Small intestine (tissue), 7 donors: ENCODE measurements around the gene FADD. TPM values are rescaled to one million over a fixed set of nuclear protein-coding genes. Genes with fewer than 3 reads are reported as not detected.

Experiments used
- DNase-seq, 2 donors: peaks; one replicate each; pipeline versions ENCODE4 v3.0.0 to v3.0.0-alpha.2; 2013
- FAIRE-seq: peaks from 2 replicates; lab custom pipeline; 2012; peaks lifted over from hg19 to GRCh38; lab: Jason Lieb, UNC
- H3K27ac ChIP-seq, 3 donors: one replicate each; pipeline ENCODE4 v1.5.1; 2013; ENCODE audit warnings: low read length in 2 of 3, mild to moderate bottlenecking in 2 of 3, control low read depth in 1 of 3, inconsistent platforms in 1 of 3, low read depth in 1 of 3, moderate library complexity in 1 of 3
- H3K27me3 ChIP-seq, 3 donors: one replicate each; pipeline ENCODE4 v1.6.1; 2013; ENCODE audit warnings: low read length in 3 of 3, inconsistent platforms in 1 of 3; ENCODE audit not compliant: control insufficient read depth in 3 of 3, insufficient read depth in 3 of 3
- H3K36me3 ChIP-seq, 3 donors: one replicate each; pipeline ENCODE4 v1.6.1; 2013; ENCODE audit warnings: low read length in 3 of 3, inconsistent platforms in 1 of 3, low read depth in 1 of 3, mild to moderate bottlenecking in 1 of 3, moderate library complexity in 1 of 3; ENCODE audit not compliant: control insufficient read depth in 3 of 3, insufficient read depth in 2 of 3
- H3K4me1 ChIP-seq, 3 donors: one replicate each; pipeline ENCODE4 v1.6.1; 2013; ENCODE audit warnings: low read length in 2 of 3, inconsistent platforms in 1 of 3, low read depth in 1 of 3, mild to moderate bottlenecking in 1 of 3, moderate library complexity in 1 of 3; ENCODE audit not compliant: control insufficient read depth in 3 of 3, insufficient read depth in 2 of 3
- H3K4me3 ChIP-seq, 3 donors: one replicate each; pipeline ENCODE4 v1.5.1; 2013; ENCODE audit warnings: low read length in 3 of 3, control low read depth in 1 of 3, inconsistent platforms in 1 of 3, low read depth in 1 of 3, mild to moderate bottlenecking in 1 of 3, moderate library complexity in 1 of 3
- H3K9me3 ChIP-seq, 2 donors: one replicate each; pipeline ENCODE4 v1.6.1; 2013; ENCODE audit warnings: low read depth in 1 of 2, low read length in 1 of 2; ENCODE audit not compliant: control insufficient read depth in 2 of 2, insufficient read depth in 1 of 2
- WGBS, 3 donors: extraction: QIAGEN DNeasy Blood & Tissue Kit; methylation state at CpG; one replicate each; pipeline ENCODE4 v1.1.7; 2013; 5-methylcytosine and 5-hydroxymethylcytosine counted together
- polyA plus RNA-seq, 4 donors: library from polyadenylated mRNA; stranded (reverse) in 3 of 4; unstranded in 1 of 4; fragments of 200-250 nt in 3 of 4; fragments of 120-200 nt in 1 of 4; gene quantifications; one replicate each; pipeline versions ENCODE4 v1.2.1 to v1.2.3, GENCODE V29; 2013
- donor health status: healthy with polysubstance abuse.
- donor health status: control.
- donor health status: control.
- donor health status: Bipolar disorder and iron deficiency.
- donor health status: healthy.

Gene FADD
- polyA plus RNA-seq, 4 donors = 20.2 to 32.7 (median 30.0) TPM

DNA sequence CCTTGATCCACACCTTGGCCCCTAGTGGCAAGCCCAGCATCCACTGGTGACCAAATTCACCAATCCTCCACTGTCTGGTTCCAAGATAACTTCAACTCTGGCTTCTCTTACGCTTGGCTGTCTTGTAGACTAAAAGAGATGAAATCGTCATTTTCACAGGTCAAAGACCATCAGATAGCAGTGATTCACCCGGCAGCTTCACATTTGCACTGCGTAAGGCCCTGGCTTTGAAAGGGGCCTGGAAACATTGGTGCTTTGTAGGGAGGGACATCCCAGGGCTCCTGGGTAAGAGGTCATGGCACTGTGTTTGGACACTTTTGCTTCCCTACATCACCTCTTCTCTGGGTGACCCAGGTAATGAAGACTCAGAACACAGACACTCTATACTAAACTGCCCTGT, 30.1 kb upstream of the FADD start:
- no peaks in the 10 kb centered on the region for H3K27me3 ChIP-seq
- FAIRE-seq (no peak), DNase-seq (no peak)
- WGBS, 3 donors = 39 to 68% (median 53%) methylated on average over 4 of the region's 4 CpGs
- no peak overlapping the region for H3K27ac ChIP-seq
- no peaks in the 10 kb centered on the region for H3K36me3 ChIP-seq
- no peaks in the 10 kb centered on the region for H3K9me3 ChIP-seq
- no peaks in the 10 kb centered on the region for H3K4me1 ChIP-seq
- H3K4me3 ChIP-seq = no peak overlapping the region

DNA sequence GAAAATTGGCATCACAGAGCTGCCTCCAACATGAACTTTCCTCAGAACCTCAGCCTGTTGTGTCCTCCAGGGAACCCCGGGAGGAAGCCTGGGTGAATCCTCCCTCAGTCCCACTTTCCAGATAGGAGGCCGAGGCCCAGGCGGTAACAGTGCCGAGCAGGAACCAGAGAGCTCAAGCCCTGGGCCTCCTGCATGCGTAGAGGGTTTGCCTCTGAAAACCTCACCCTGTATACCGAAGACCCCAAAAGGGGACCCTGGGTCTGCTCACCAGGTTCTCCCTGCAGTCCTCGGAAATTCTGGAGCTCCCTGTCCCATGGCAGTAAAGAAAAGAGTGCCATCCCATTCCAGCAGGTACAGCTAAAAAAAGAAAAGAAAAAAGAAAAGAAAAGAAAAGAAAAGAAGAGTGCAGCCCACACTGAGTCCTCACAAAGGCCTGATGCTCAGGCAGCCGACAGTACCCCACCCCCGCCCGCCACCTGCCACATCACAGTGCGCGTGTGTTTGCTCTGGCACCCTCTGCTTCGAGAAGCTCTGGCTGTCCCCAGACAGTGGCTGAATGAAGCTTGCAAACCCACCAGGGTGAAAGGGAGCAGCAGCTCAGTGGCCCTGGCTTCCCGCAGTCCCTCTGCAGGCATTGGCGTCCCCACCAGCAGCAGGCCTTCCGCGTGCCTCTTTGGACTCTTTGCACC, 28.4 kb upstream of the FADD start:
- DNase-seq = no peak
- H3K27ac ChIP-seq = no peak overlapping the region
- H3K27me3 ChIP-seq = no peaks in the 10 kb centered on the region
- no peaks in the 10 kb centered on the region for H3K4me1 ChIP-seq
- FAIRE-seq = no peak
- H3K9me3 ChIP-seq = no peaks in the 10 kb centered on the region
- WGBS, 3 donors = 82 to 87% (median 84%) methylated on average over 17 of the region's 17 CpGs
- H3K4me3 ChIP-seq = no peak overlapping the region
- H3K36me3 ChIP-seq = no peaks in the 10 kb centered on the region

DNA sequence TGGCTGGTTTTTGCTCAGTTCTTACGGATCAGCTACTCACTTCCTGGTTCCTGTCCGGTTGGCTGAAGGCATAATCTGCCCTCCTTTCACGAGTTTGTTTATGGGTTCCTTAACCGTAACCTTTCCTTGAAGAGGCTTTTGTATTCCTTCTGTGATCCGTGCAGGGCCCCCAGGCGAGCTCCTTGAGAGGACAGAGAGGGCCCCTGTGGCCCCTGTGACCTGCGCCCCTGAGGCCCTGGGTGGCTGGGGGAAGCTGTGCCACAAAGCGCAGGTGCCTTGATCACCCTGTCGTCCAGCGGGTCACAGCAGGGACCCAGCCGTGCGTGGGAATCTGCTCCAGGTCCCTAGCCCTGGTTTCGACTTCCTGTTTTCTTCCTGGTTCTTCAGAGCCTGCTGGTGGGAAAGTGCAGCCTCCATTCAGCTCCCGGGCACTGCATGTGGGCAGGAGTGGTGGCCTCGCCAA, 27.8 kb upstream of the FADD start:
- H3K36me3 ChIP-seq = no peaks in the 10 kb centered on the region
- FAIRE-seq = no peak

DNA sequence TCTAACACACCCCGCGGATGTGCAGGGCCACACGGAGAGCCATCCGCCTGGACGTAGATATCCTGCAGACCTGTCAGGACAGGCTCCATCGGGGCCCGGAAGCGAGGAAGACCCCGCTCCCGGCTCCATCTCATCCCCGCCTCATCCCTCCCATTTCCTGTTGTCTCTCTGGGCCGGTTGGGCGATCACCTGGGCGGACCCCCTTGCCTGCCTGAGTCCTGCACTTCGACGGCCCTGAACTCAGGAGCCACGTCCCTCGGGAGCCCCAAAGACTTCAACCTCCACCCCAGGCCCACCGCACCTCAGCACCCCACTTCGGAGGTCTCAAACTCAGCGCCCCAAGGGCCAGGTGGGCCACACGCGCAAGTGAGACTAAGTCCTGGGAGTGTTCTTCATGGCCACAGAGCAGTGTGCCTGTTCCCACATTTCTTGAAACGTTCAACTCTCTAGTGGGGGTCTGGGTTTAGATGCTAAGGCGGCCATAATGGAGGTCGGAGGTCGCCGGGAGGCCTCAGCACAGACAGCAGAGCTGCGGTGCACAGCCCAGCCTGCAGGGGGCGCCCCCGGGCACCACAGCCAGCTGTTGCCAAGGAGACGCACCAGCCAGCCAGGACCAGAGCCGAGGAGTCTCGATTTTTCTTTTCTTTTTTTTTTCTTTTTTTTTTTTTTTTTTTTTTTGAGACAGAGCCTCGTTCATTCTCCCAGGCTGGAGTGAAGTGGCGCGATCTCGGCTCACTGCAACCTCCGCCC, 26.0 kb upstream of the FADD start:
- no peak overlapping the region for H3K4me3 ChIP-seq
- 82 to 84% (median 82%) methylated on average over 38 to 39 of the region's 39 CpGs for WGBS, 3 donors
- no peak overlapping the region for H3K27ac ChIP-seq
- H3K9me3 ChIP-seq = no peaks in the 10 kb centered on the region
- H3K27me3 ChIP-seq = no peaks in the 10 kb centered on the region
- H3K4me1 ChIP-seq = no peaks in the 10 kb centered on the region
- no peak for FAIRE-seq
- DNase-seq = peak in 1 of 2 donors; percentile 10
- peaks cover 0 to 4% (median 0%) of the 10 kb centered on the region in 3 donors for H3K36me3 ChIP-seq

More for the DNA sequence above, 27.8 kb upstream of the FADD start:
- WGBS, 3 donors = 69 to 71% (median 70%) methylated on average over 15 of the region's 15 CpGs
- Histone ChIP-seq H3K9me3 (no peaks in the 10 kb centered on the region), H3K4me3 (no peak overlapping the region), H3K27ac (no peak overlapping the region), H3K4me1 (no peaks in the 10 kb centered on the region), H3K27me3 (no peaks in the 10 kb centered on the region)
- no peak for DNase-seq

DNA sequence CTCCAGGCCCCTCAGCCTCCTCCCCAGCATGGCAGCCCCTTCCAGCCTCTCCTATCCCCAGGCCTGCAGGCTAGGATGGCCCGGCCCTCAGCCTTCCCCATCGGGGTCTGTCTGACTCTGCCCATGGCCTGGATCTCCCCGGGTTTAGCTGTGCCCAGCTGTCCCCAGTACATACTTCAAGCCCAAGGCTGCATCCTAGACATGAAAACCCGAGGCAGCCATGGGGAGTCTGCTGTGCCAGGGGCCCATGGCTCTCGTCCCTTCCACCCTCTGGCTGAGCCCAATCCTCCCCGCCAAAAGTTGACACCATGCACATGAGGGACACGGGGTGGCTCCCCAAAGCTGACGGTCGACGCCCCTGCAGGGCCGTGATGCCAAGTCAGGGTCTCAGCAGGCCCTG, 22.2 kb upstream of the FADD start:
- no peak for FAIRE-seq
- H3K27ac ChIP-seq = no peak overlapping the region
- WGBS, 3 donors = 78 to 85% (median 79%) methylated on average over 11 of the region's 11 CpGs

DNA sequence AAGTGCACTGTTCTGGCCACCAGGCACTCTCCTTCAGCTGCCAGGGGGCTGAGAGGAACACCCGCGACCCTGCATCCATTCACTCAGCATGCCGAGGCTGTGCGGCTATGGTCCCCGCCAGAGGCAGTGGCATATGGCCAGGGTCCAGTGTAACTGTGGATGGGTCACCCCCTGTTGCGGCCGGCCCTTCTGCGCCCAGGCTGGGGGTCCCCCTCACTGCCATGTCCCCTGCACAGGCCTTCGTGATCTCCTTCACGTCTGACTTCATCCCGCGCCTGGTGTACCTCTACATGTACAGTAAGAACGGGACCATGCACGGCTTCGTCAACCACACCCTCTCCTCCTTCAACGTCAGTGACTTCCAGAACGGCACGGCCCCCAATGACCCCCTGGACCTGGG, 20.8 kb upstream of the FADD start:
- Histone ChIP-seq H3K36me3 (peaks cover 0 to 4% (median 0%) of the 10 kb centered on the region in 3 donors), H3K27ac (no peak overlapping the region), H3K4me3 (no peak overlapping the region), H3K27me3 (no peaks in the 10 kb centered on the region), H3K9me3 (no peaks in the 10 kb centered on the region), H3K4me1 (no peaks in the 10 kb centered on the region)
- DNase-seq (no peak), FAIRE-seq (no peak)
- WGBS, 3 donors = 78 to 91% (median 81%) methylated on average over 18 of the region's 18 CpGs

More for the DNA sequence above, 22.2 kb upstream of the FADD start:
- Histone ChIP-seq H3K36me3 (peaks cover 0 to 4% (median 0%) of the 10 kb centered on the region in 3 donors), H3K4me3 (no peak overlapping the region), H3K9me3 (no peaks in the 10 kb centered on the region), H3K27me3 (no peaks in the 10 kb centered on the region), H3K4me1 (no peaks in the 10 kb centered on the region)
- DNase-seq = no peak

DNA sequence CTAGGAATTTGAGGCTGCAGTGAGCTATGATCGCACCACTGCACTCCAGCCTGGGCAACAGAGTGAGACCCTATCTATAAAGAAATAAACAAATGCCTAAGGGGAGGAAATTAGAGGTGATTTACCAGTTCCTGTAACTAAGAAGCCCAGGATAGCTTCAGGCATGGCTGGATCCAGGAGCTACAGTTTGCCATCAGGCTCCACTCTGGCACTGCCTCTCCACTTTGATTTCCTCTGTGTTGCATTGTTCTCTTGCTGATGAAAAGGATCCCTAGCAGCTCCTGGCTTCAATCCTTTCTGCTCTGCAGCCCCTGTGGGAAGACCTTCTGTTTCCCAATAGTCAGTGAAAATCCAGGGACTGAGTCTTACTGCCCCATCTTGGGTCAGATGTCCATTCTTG, 20.1 kb upstream of the FADD start:
- FAIRE-seq (no peak), DNase-seq (no peak)
- Histone ChIP-seq H3K4me3 (no peak overlapping the region), H3K9me3 (no peaks in the 10 kb centered on the region), H3K36me3 (peaks cover 0 to 4% (median 0%) of the 10 kb centered on the region in 3 donors), H3K4me1 (no peaks in the 10 kb centered on the region), H3K27me3 (peaks cover 0 to 3% (median 0%) of the 10 kb centered on the region in 3 donors), H3K27ac (no peak overlapping the region)
- WGBS, 3 donors = 86 to 97% (median 86%) methylated on average over 1 of the region's 1 CpG

DNA sequence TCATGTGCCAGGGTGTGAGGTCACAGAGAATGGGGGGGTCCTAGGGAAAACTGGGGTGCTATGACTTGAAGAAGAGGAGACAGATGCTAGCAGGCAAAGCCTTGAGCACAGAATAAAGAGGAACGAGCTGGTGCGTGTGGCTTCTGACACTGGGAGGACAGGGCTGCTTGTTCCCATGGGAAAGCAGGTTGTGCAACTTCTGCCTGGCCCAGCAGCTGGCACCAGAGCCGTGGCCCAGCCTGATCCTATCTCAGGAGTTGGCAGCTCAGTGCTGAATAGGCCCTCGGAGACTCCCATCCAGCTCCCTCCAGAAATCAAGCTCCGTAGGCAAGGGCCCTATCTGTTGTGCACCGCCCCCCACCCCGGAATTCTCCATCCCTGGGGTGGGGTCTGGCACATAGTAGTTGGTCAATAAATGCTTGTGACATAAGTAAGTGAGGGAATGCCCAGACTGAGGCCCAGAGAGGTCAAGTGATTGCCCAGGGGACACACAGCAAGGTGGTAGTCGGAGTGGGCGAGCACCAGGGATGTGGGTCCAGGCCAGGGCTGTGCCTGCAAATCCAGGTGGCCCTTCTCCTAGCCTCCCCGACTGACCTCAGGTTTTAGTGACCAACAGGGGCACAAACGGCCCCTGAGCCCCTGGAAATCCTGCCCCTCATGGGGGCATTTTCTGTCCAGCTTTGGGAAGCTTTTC, 19.5 kb upstream of the FADD start:
- H3K4me1 ChIP-seq = no peaks in the 10 kb centered on the region
- 54 to 75% (median 61%) methylated on average over 11 of the region's 11 CpGs for WGBS, 3 donors
- H3K27me3 ChIP-seq = peaks cover 0 to 3% (median 0%) of the 10 kb centered on the region in 3 donors
- H3K36me3 ChIP-seq = peaks cover 0 to 4% (median 0%) of the 10 kb centered on the region in 3 donors
- no peak for DNase-seq
- H3K9me3 ChIP-seq = no peaks in the 10 kb centered on the region
- H3K27ac ChIP-seq = no peak overlapping the region
- FAIRE-seq = no peak
- no peak overlapping the region for H3K4me3 ChIP-seq
